ENCODE results near the gene DPY19L1.

Gene DPY19L1

DNA sequence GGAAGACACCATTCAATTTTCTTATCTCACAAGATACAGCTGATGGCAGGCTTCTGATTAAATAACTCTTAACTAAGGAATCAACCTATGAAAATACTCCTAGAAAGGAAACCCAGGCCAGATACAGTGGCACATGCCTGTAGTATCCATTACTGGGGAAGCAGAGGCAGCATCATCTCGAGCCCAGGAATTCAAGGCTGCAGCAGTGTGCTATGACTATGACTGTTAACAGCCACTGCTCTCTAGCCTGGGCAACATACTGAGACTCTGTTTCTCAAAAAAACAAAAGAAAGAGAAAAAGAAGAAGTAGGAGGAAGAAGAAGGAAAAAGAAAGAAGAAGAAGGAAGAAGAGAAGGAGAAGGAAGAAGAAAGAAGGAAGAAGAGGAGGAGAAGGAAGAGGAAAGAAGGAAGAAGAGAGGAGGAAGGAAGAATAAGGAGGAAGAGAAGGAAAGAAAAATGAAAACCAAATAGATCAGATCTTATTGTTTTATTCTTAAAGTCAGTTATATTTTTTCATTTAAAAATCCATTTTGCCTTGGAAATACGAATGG lies 18.0 kb downstream of the DPY19L1 start:
- Histone ChIP-seq H3K27ac (no peak overlapping the region), H3K36me3 (no peaks in the 10 kb centered on the region), H3K4me1 (ENCODE audit: control insufficient read depth in 1 of 2, insufficient read depth in 1 of 2, low read depth in 1 of 2, low read length in 1 of 2) (no peaks in the 10 kb centered on the region), H3K4me3 (ENCODE audit: low read depth in 1 of 2, low read length in 1 of 2) (no peak overlapping the region), H3K9me3 (no peaks in the 10 kb centered on the region), H3K27me3 (no peaks in the 10 kb centered on the region)
- TF ChIP-seq, protein P1, sequence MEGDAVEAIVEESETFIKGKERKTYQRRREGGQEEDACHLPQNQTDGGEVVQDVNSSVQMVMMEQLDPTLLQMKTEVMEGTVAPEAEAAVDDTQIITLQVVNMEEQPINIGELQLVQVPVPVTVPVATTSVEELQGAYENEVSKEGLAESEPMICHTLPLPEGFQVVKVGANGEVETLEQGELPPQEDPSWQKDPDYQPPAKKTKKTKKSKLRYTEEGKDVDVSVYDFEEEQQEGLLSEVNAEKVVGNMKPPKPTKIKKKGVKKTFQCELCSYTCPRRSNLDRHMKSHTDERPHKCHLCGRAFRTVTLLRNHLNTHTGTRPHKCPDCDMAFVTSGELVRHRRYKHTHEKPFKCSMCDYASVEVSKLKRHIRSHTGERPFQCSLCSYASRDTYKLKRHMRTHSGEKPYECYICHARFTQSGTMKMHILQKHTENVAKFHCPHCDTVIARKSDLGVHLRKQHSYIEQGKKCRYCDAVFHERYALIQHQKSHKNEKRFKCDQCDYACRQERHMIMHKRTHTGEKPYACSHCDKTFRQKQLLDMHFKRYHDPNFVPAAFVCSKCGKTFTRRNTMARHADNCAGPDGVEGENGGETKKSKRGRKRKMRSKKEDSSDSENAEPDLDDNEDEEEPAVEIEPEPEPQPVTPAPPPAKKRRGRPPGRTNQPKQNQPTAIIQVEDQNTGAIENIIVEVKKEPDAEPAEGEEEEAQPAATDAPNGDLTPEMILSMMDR (IDR thresholded peaks at IDR 0.05), result no peak

DNA sequence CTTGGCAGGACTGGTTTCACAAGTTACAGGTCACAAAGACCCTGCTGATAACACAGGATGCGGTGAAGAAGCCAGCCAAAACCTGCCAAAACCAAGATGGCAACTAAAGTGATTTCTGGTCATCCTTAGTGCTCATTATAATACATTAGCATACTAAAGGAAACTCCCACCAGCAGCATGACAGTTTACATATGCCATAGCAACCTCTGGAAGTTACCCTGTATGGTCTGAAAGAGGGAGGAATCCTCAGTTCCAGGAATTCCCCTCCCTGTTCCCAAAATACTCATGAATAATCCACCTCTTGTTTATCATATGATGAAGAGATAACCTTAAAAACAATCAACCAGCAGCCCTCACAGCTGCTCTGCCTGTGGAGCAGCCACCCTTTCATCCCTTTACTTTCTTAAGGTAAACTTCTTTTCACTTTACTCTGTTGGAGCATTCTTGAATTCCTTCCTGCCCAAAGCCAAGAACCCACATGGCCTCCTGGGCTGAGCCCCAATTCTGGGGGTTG lies 21.9 kb downstream of the DPY19L1 start:
- Histone ChIP-seq H3K27me3 (no peaks in the 10 kb centered on the region), H3K27ac (no peak overlapping the region), H3K9me3 (no peaks in the 10 kb centered on the region), H3K4me1 (ENCODE audit: control insufficient read depth in 1 of 2, insufficient read depth in 1 of 2, low read depth in 1 of 2, low read length in 1 of 2) (no peaks in the 10 kb centered on the region), H3K4me3 (ENCODE audit: low read depth in 1 of 2, low read length in 1 of 2) (no peak overlapping the region), H3K36me3 (peaks cover 5% of the 10 kb centered on the region)
- TF ChIP-seq, protein P1 (IDR thresholded peaks at IDR 0.05), result no peak

DNA sequence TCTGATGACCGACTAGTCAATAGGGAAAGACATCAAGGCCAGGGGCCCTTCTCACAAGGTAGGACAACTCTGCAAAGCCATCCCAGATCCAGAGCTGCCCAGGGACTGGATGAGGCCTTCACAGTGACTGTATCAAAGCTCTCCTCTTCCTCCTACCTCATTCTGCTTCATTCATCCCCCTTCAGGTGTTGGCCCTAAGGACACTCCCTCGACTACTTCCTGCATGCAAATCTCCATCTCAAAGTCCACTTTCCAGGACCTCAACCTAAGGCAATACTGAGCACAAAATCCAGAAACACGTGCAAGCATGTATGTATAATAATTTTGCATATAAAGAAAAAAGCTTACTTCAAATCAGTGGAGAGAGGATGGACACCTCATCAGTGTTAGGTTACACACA lies 25.1 kb downstream of the DPY19L1 start:
- TF ChIP-seq, protein P1 (IDR thresholded peaks at IDR 0.05), result no peak

DNA sequence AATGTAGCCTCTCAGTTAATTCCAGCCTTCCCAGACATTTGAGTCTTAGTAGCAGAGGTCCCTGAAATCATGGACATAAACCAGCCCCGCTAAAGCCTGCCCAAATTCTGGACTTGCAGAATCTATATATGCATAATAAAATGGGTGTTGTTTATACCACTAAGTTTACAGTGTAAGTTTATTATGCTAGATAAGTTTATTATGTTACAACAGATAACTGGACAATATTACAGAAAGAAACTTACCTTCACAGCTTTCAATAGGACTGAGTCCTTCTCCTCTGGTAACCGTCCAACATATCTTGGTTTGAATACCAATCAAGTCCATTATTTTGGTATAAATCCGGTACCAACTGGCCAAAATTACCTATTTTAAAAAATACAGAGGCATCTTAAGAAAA lies 26.2 kb downstream of the DPY19L1 start:
- H3K36me3 ChIP-seq, result peaks cover 5% of the 10 kb centered on the region
- H3K4me1 ChIP-seq (ENCODE audit: control insufficient read depth in 1 of 2, insufficient read depth in 1 of 2, low read depth in 1 of 2, low read length in 1 of 2), result peaks cover 0 to 6% of the 10 kb centered on the region in 2 experiments
- H3K9me3 ChIP-seq, result no peaks in the 10 kb centered on the region
- no peak overlapping the region for H3K27ac ChIP-seq
- H3K27me3 ChIP-seq, result no peaks in the 10 kb centered on the region
- TF ChIP-seq, protein P1 (IDR thresholded peaks at IDR 0.05), result no peak
- no peak overlapping the region for H3K4me3 ChIP-seq (ENCODE audit: low read depth in 1 of 2, low read length in 1 of 2)

More for the DNA sequence above, 25.1 kb downstream of the DPY19L1 start:
- peaks cover 5% of the 10 kb centered on the region for H3K36me3 ChIP-seq
- no peaks in the 10 kb centered on the region for H3K9me3 ChIP-seq
- no peak overlapping the region for H3K27ac ChIP-seq
- H3K27me3 ChIP-seq, result no peaks in the 10 kb centered on the region
- H3K4me1 ChIP-seq (ENCODE audit: control insufficient read depth in 1 of 2, insufficient read depth in 1 of 2, low read depth in 1 of 2, low read length in 1 of 2), result no peaks in the 10 kb centered on the region
- H3K4me3 ChIP-seq (ENCODE audit: low read depth in 1 of 2, low read length in 1 of 2), result no peak overlapping the region

DNA sequence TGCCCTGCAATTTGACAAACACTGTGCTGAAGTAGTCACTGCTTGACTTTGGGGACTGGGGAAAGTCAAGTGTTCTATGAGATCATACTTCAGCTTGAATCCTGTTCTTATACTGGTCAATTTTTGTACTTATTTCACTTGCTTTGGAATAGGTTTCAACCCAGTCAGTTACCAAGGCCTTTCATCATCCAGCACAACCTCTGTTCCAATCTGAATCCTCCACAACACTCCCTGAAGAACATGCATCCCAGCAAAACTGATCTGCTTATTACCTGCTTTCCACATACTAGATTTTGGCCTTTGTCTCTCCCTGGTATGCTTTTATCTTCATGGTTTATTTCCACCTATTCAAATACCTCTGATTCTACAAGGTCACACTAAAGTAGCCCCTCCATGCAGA lies 29.5 kb downstream of the DPY19L1 start:
- no peaks in the 10 kb centered on the region for H3K9me3 ChIP-seq
- peaks cover 5% of the 10 kb centered on the region for H3K36me3 ChIP-seq
- no peak overlapping the region for H3K27ac ChIP-seq
- H3K4me1 ChIP-seq (ENCODE audit: control insufficient read depth in 1 of 2, insufficient read depth in 1 of 2, low read depth in 1 of 2, low read length in 1 of 2), result peaks cover 0 to 11% of the 10 kb centered on the region in 2 experiments
- no peak overlapping the region for H3K4me3 ChIP-seq (ENCODE audit: low read depth in 1 of 2, low read length in 1 of 2)
- TF ChIP-seq, protein P1 (IDR thresholded peaks at IDR 0.05), result no peak
- no peaks in the 10 kb centered on the region for H3K27me3 ChIP-seq
